Brain microvascular endothelial cell (primary cell): ENCODE data around the gene DTWD2.

Source experiments
- DNase-seq: peaks from one replicate; pipeline ENCODE4 v3.0.0-alpha.2; 2020
- H3K27ac ChIP-seq: fragments of 250-450 bp; sonication (Bioruptor Pico); 2 replicates; pipeline ENCODE4 v1.5.1; 2020; ENCODE audit warnings: mild to moderate bottlenecking, moderate library complexity
- H3K27me3 ChIP-seq: fragments of 250-450 bp; sonication (Bioruptor Pico); replicated peaks from 2 replicates; pipeline ENCODE4 v1.5.1; 2020; ENCODE audit warnings: mild to moderate bottlenecking
- H3K36me3 ChIP-seq: fragments of 250-450 bp; sonication (Bioruptor Pico); replicated peaks from 2 replicates; pipeline ENCODE4 v1.5.1; 2020; ENCODE audit warnings: mild to moderate bottlenecking
- H3K4me3 ChIP-seq: 2 replicates; pipeline ENCODE4 v1.5.1; 2011; ENCODE audit warnings: low read depth, mild to moderate bottlenecking, control low read depth, low read length, moderate library complexity
- CTCF ChIP-seq: IDR thresholded peaks from 2 replicates; pipeline ENCODE4 v1.5.1; 2011; ENCODE audit warnings: low read depth, mild to moderate bottlenecking, moderate library complexity, low read length, control low read depth, inconsistent platforms; ENCODE audit errors: missing control alignments
- in situ Hi-C: cut with HindIII; loops from 2 replicates; pipeline ENCODE4 v1.10.0; 2017; ENCODE audit warnings: low sequenced_read_pairs, low pct_ligation_motif_present

Gene DTWD2

GRCh38 chr5:118990582-118990981 is 2.2 kb upstream of the DTWD2 start:
- in situ Hi-C loops: no loop called here
- Histone ChIP-seq H3K27me3 (no peaks in the 10 kb centered on the region), H3K27ac (no peak overlapping the region), H3K36me3 (no peaks in the 10 kb centered on the region), H3K4me3 (no peak overlapping the region)
- DNase-seq: no peak
- TF ChIP-seq CTCF: no peak

GRCh38 chr5:118989816-118990215 is 1.5 kb upstream of the DTWD2 start:
- no peak for TF ChIP-seq CTCF
- H3K4me3 ChIP-seq: no peak overlapping the region
- in situ Hi-C loops: no loop called here

GRCh38 chr5:118988866-118989180 is 476 bp upstream of the DTWD2 start:
- DNase-seq: no peak
- Histone ChIP-seq H3K4me3 (peak overlapping the region; percentile 69), H3K27ac (no peak overlapping the region), H3K27me3 (no peaks in the 10 kb centered on the region), H3K36me3 (no peaks in the 10 kb centered on the region)
- no peak for TF ChIP-seq CTCF
- in situ Hi-C loops: no loop called here

More at GRCh38 chr5:118989816-118990215, 1.5 kb upstream of the DTWD2 start:
- Histone ChIP-seq H3K27ac (no peak overlapping the region), H3K36me3 (no peaks in the 10 kb centered on the region), H3K27me3 (no peaks in the 10 kb centered on the region)
- DNase-seq: no peak

GRCh38 chr5:118984602-118985001 is 3.7 kb downstream of the DTWD2 start:
- Histone ChIP-seq H3K4me3 (no peak overlapping the region), H3K27ac (no peak overlapping the region), H3K27me3 (no peaks in the 10 kb centered on the region), H3K36me3 (no peaks in the 10 kb centered on the region)
- no peak for TF ChIP-seq CTCF
- in situ Hi-C loops: no loop called here
- no peak for DNase-seq

- H3K27me3 ChIP-seq: no peaks in the 10 kb centered on the region
- no peak for TF ChIP-seq CTCF
- H3K4me3 ChIP-seq: no peak overlapping the region
- H3K27ac ChIP-seq: no peak overlapping the region
- H3K36me3 ChIP-seq: no peaks in the 10 kb centered on the region
- in situ Hi-C loops: no loop called here
- DNase-seq: no peak
Measured at GRCh38 chr5:118981783-118982182, 6.6 kb downstream of the DTWD2 start.

- Histone ChIP-seq H3K36me3 (no peaks in the 10 kb centered on the region), H3K27me3 (no peaks in the 10 kb centered on the region), H3K4me3 (no peak overlapping the region), H3K27ac (no peak overlapping the region)
- TF ChIP-seq CTCF: no peak
- in situ Hi-C loops: no loop called here
- no peak for DNase-seq
Measured at GRCh38 chr5:118980438-118980837, 7.9 kb downstream of the DTWD2 start.
